Heart right ventricle (tissue), 16 donors: ENCODE measurements around the gene NUB1. TPM values are rescaled to one million over a fixed set of nuclear protein-coding genes. Genes with fewer than 3 reads are reported as not detected.

ENCODE experiments used
- ATAC-seq, 8 donors: fragments of 200-7000 bp; cut with Tn5 transposase; one replicate each; pipeline ENCODE4 v1.9.1; 2020; ENCODE audit warnings: mild to moderate bottlenecking in 8 of 8, moderate library complexity in 8 of 8, moderate number of reproducible peaks in 1 of 8
- DNase-seq, 2 donors: peaks; one replicate each; pipeline ENCODE4 v3.0.0-alpha.2; 2020
- H3K27ac ChIP-seq, 10 donors: fragments of 200-600 bp; sonication (generic) in 2 of 10; one replicate each; pipeline versions ENCODE4 v1.5.0 to v1.8.0; 2020 to 2022; ENCODE audit warnings: mild to moderate bottlenecking in 3 of 10
- H3K27me3 ChIP-seq, 7 donors: fragments of 200-600 bp; one replicate each; pipeline ENCODE4 v1.8.0; 2021 to 2022; ENCODE audit warnings: mild to moderate bottlenecking in 2 of 7
- H3K36me3 ChIP-seq, 9 donors: fragments of 200-600 bp; sonication (generic) in 1 of 9; one replicate each; pipeline versions ENCODE4 v1.5.0 to v1.8.0; 2020 to 2022; ENCODE audit warnings: mild to moderate bottlenecking in 2 of 9
- H3K4me1 ChIP-seq, 9 donors: fragments of 200-600 bp; sonication (generic) in 1 of 9; one replicate each; pipeline versions ENCODE4 v1.5.0 to v1.8.0; 2020 to 2022; ENCODE audit warnings: mild to moderate bottlenecking in 4 of 9
- H3K4me3 ChIP-seq, 10 donors: fragments of 200-600 bp; sonication (generic) in 2 of 10; one replicate each; pipeline versions ENCODE4 v1.5.0 to v1.8.0; 2020 to 2022; ENCODE audit warnings: mild to moderate bottlenecking in 7 of 10, moderate library complexity in 2 of 10
- H3K9me3 ChIP-seq, 11 donors: fragments of 200-600 bp in 10 of 11; sonication (generic) in 2 of 11; one replicate each; pipeline versions ENCODE4 v1.5.0 to v1.8.0; 2013 to 2022; ENCODE audit warnings: mild to moderate bottlenecking in 2 of 11, control low read depth in 1 of 11, moderate library complexity in 1 of 11
- WGBS, 2 donors: extraction: QIAGEN DNeasy Blood & Tissue Kit; methylation state at CpG; one replicate each; pipeline ENCODE4 v1.1.7; 2013; ENCODE audit warnings: inconsistent platforms in 1 of 2; 5-methylcytosine and 5-hydroxymethylcytosine counted together
- intact Hi-C, 10 donors: fragments of 100-400 bp; cut with DNase I; formaldehyde crosslinking; loops; one replicate each; pipeline versions ENCODE4 v1.11.1 to v1.14.2; 2022
- polyA plus RNA-seq, 2 donors: library from polyadenylated mRNA; stranded (reverse); fragments of 200-250 nt; gene quantifications; one replicate each; pipeline ENCODE4 v1.2.3, GENCODE V29; 2013
- total RNA-seq, 10 donors: library from RNA; stranded (reverse); fragmentation: NEBNext Ultra II Directional in 3 of 10; extraction: Animal tissue kit (Norgen Biotek cat#: 25700) in 3 of 10; gene quantifications; one replicate each; pipeline versions ENCODE4 v1.2.1 to v1.2.4, GENCODE V29; 2021 to 2023
- TF ChIP-seq, protein P1 (sequence below), 9 donors: fragments of 200-600 bp; sonication (generic) in 2 of 9; IDR thresholded peaks; one replicate each; pipeline versions ENCODE4 v1.5.0 to v1.8.0; 2021 to 2022; ENCODE audit warnings: antibody characterized with exemption in 9 of 9, mild to moderate bottlenecking in 5 of 9, moderate library complexity in 1 of 9
- donor health status: Arrhythmogenic right ventricular cardiomyopathy.
- donor health status: ischemic (EF 13 %, LVEDD 7.1; RV severe dilation, severe dysfunction).
- donor health status: healthy with polysubstance abuse.
- donor health status: DM: no; HTN: yes; CAD: no.
- donor health status: DM: no; HTN: no; CAD: no.
- donor health status: ischemic (EF 25% LVEDD 6.9; RV normal size, moderate dysfunction).
- donor health status: ischemic (EF 25% LVEDD 5.7; RV mildly dilated, moderate dysfunction).
- donor health status: healthy.
- donor health status: DM: yes; HTN: yes; CAD: no.
- donor health status: Ischemic cardiomyopathy.
- donor health status: ischemic (EF 35%, LVEDD 5.7; RV mildly dilated, moderate dysfunction).
- donor health status: nonischemic (EF 11% LVEDD 7.7; RV severe dilation, severe dysfunction).
- donor health status: DM: yes; HTN: yes; CAD: no.
- donor health status: PGD.
- donor health status: ischemic (EF 29% LVEDD 5.4; RV normal size, mild dysfunction).
- donor health status: nonischemic (EF 23%, LVEDD 6.1; RV moderate dilation, normal function).

Gene NUB1
- total and polyA plus RNA-seq, 12 donors, result 22.6 to 53.0 (median 41.6) TPM

- intact Hi-C loops, result no loop called here
- peaks cover 0 to 38% (median 12%) of the 10 kb centered on the region in 7 donors for H3K27me3 ChIP-seq
- no peaks in the 10 kb centered on the region for H3K9me3 ChIP-seq
- 86 to 88% methylated on average over 10 of the region's 10 CpGs for WGBS, 2 donors
- no peaks in the 10 kb centered on the region for H3K4me1 ChIP-seq
- DNase-seq, result no peak
- no peak for ATAC-seq
- H3K4me3 ChIP-seq, result no peak overlapping the region
- no peaks in the 10 kb centered on the region for H3K36me3 ChIP-seq
- TF ChIP-seq, protein P1, sequence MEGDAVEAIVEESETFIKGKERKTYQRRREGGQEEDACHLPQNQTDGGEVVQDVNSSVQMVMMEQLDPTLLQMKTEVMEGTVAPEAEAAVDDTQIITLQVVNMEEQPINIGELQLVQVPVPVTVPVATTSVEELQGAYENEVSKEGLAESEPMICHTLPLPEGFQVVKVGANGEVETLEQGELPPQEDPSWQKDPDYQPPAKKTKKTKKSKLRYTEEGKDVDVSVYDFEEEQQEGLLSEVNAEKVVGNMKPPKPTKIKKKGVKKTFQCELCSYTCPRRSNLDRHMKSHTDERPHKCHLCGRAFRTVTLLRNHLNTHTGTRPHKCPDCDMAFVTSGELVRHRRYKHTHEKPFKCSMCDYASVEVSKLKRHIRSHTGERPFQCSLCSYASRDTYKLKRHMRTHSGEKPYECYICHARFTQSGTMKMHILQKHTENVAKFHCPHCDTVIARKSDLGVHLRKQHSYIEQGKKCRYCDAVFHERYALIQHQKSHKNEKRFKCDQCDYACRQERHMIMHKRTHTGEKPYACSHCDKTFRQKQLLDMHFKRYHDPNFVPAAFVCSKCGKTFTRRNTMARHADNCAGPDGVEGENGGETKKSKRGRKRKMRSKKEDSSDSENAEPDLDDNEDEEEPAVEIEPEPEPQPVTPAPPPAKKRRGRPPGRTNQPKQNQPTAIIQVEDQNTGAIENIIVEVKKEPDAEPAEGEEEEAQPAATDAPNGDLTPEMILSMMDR (IDR thresholded peaks at IDR 0.05), result no peak
- no peak overlapping the region for H3K27ac ChIP-seq
Observed at GRCh38 chr7:151396328-151396970, 54.8 kb downstream of the NUB1 start.

DNA sequence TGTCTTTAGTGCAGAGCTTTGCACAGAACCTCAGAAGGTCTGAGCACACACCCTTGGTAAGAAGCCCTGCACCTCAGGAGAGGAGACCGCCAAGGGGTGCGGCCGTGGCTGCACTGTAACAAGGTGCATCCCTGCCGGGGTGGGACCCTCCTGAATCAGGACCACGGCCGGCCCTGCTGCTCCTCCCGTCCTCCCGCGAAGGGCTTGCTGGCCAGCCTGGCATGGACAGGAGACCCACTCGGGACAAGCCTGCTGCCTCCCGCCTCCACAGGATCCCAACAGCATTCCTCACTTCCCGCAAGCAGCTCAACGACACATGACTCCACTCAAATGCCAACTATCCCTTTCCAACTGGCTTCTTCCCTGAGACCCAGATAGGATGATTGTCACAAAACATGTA, 55.4 kb downstream of the NUB1 start:
- 93% methylated on average over 13 of the region's 13 CpGs for WGBS, 2 donors
- ATAC-seq (no peak), DNase-seq (no peak)
- no peak overlapping the region for H3K4me3 ChIP-seq
- H3K27ac ChIP-seq, result no peak overlapping the region
- H3K9me3 ChIP-seq, result no peaks in the 10 kb centered on the region
- no peaks in the 10 kb centered on the region for H3K36me3 ChIP-seq
- TF ChIP-seq, protein P1 (IDR thresholded peaks at IDR 0.05), result no peak
- no peaks in the 10 kb centered on the region for H3K4me1 ChIP-seq
- intact Hi-C loops, result no loop called here
- H3K27me3 ChIP-seq, result peaks cover 0 to 39% (median 12%) of the 10 kb centered on the region in 7 donors

GRCh38 chr7:151398446-151399304, 57.1 kb downstream of the NUB1 start:
- H3K27me3 ChIP-seq, result peaks cover 0 to 27% (median 4%) of the 10 kb centered on the region in 7 donors
- WGBS, 2 donors, result 93 to 94% methylated on average over 19 of the region's 19 CpGs
- TF ChIP-seq, protein P1 (IDR thresholded peaks at IDR 0.05), result no peak
- ATAC-seq, result no peak
- H3K9me3 ChIP-seq, result no peaks in the 10 kb centered on the region
- no peak overlapping the region for H3K27ac ChIP-seq
- H3K4me3 ChIP-seq, result no peak overlapping the region
- H3K4me1 ChIP-seq, result peaks cover 0 to 5% (median 0%) of the 10 kb centered on the region in 9 donors
- no peaks in the 10 kb centered on the region for H3K36me3 ChIP-seq
- DNase-seq, result no peak
- intact Hi-C loops, result no loop called here

DNA sequence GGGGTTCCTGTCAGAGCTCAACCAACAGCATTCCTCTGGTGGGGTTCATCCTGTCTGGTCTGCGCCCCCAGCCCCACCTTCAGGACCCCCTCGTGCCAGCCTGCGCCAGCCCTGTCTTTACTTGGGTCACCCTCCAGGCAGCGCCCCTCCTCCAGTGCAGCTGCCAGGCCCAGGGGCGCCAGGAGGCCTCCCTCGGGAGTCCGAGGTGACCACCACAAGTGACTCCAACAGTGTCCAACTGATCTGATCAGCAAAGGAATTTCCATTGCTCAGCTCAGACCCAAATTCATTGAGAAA, 57.6 kb downstream of the NUB1 start:
- Histone ChIP-seq H3K27me3 (peaks cover 0 to 23% (median 4%) of the 10 kb centered on the region in 7 donors), H3K27ac (no peak overlapping the region), H3K9me3 (no peaks in the 10 kb centered on the region), H3K36me3 (no peaks in the 10 kb centered on the region), H3K4me3 (no peak overlapping the region), H3K4me1 (peaks cover 0 to 11% (median 0%) of the 10 kb centered on the region in 9 donors)
- ATAC-seq, result no peak
- WGBS, 2 donors, result 89 to 92% methylated on average over 7 of the region's 7 CpGs
- TF ChIP-seq, protein P1 (IDR thresholded peaks at IDR 0.05), result no peak
- intact Hi-C loops, result no loop called here
- no peak for DNase-seq
